ENCODE data around the gene PFKFB1. TPM values are rescaled to one million over a fixed set of nuclear protein-coding genes. Genes with fewer than 3 reads are reported as not detected.

The PFKFB1 gene
- total RNA-seq, 2 experiments from 2014 or later = 0.31 to 0.49 TPM

DNA sequence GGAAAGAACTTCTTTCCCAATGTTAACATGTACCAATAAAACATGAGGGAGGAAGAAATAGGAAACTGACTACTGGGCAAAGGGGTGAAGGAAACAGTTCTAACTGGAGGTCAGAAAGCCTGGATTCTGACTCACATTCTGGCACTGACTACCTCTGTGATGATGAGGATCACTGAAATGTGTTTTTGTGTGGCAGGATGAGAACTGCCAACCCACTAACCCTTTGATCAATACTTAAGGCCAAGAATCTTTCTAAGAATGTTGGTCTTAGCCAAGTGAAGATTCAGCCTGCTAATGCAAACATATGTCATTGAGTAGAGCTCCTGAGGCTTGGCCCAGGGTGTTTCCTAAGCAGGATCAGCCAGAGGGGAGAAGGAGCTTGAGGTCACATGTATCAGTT is 32.2 kb upstream of the PFKFB1 start:
- TF ChIP-seq, protein P1, sequence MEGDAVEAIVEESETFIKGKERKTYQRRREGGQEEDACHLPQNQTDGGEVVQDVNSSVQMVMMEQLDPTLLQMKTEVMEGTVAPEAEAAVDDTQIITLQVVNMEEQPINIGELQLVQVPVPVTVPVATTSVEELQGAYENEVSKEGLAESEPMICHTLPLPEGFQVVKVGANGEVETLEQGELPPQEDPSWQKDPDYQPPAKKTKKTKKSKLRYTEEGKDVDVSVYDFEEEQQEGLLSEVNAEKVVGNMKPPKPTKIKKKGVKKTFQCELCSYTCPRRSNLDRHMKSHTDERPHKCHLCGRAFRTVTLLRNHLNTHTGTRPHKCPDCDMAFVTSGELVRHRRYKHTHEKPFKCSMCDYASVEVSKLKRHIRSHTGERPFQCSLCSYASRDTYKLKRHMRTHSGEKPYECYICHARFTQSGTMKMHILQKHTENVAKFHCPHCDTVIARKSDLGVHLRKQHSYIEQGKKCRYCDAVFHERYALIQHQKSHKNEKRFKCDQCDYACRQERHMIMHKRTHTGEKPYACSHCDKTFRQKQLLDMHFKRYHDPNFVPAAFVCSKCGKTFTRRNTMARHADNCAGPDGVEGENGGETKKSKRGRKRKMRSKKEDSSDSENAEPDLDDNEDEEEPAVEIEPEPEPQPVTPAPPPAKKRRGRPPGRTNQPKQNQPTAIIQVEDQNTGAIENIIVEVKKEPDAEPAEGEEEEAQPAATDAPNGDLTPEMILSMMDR (IDR thresholded peaks at IDR 0.05) = no peak
- DNase-seq = no peak
- Histone ChIP-seq H3K36me3 (ENCODE audit: insufficient read depth, low read length) (no peaks in the 10 kb centered on the region), H3K27me3 (ENCODE audit: control insufficient read depth in 1 of 2, insufficient read depth in 2 of 2, low read length in 2 of 2) (no peaks in the 10 kb centered on the region), H3K4me3 (ENCODE audit: low read length) (no peak overlapping the region), H3K4me1 (ENCODE audit: insufficient read depth, low read length) (no peaks in the 10 kb centered on the region), H3K27ac (ENCODE audit: low read depth in 1 of 2, low read length in 2 of 2) (no peak overlapping the region), H3K9me3 (ENCODE audit: control insufficient read depth in 1 of 2, insufficient read depth in 1 of 2, low read length in 2 of 2) (no peaks in the 10 kb centered on the region)
- Mint-ChIP-seq H3K36me3 (ENCODE audit: low read depth) (no peaks in the 10 kb centered on the region), H3K4me1 (ENCODE audit: low read depth) (no peaks in the 10 kb centered on the region), H3K9me3 (no peaks in the 10 kb centered on the region), H3K4me3 (no peak overlapping the region), H3K27ac (no peak overlapping the region), H3K27me3 (no peaks in the 10 kb centered on the region)
- CTCF ChIA-PET = no interaction called here
- ATAC-seq (ENCODE audit: poor library complexity) = no peak
- intact Hi-C loops (cut with DNase I, micrococcal nuclease) = no loop called here
- POLR2A ChIA-PET = no interaction called here

DNA sequence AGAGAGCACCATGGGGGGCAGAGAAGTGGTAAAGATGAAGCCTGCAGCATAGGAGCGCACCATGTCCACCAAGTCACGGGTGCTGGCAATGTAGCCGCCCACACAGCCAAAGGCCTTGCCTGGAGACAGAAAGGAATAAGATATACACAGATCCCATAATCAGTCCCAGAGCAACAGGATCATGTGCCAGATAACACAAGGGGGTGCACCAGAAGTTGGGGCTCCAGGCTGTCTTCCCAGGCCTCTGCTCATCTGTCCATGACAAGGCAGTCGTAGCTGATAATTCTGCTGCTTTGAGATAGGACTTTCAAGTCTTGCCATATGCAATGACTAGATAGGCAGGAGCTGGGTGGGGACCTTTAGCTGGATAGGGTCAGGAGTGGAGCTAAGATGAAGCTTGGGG is 20.9 kb upstream of the PFKFB1 start:
- no peaks in the 10 kb centered on the region for H3K9me3 ChIP-seq (ENCODE audit: control insufficient read depth in 1 of 2, insufficient read depth in 1 of 2, low read length in 2 of 2)
- no peak overlapping the region for H3K27ac ChIP-seq (ENCODE audit: low read depth in 1 of 2, low read length in 2 of 2)
- H3K27me3 ChIP-seq (ENCODE audit: control insufficient read depth in 1 of 2, insufficient read depth in 2 of 2, low read length in 2 of 2) = no peaks in the 10 kb centered on the region
- no peak overlapping the region for H3K4me3 ChIP-seq (ENCODE audit: low read length)
- DNase-seq = no peak
- TF ChIP-seq, protein P1 (IDR thresholded peaks at IDR 0.05) = no peak
- Mint-ChIP-seq H3K27me3 (no peaks in the 10 kb centered on the region), H3K4me3 (no peak overlapping the region), H3K4me1 (ENCODE audit: low read depth) (peaks cover under 1% of the 10 kb centered on the region), H3K9me3 (no peaks in the 10 kb centered on the region), H3K36me3 (ENCODE audit: low read depth) (no peaks in the 10 kb centered on the region), H3K27ac (no peak overlapping the region)
- ChIA-PET POLR2A (no interaction called here), CTCF (interaction anchor here (1.2 to 1.9 kb wide), 2 partner anchors 19 to 123 kb away, joined by 4 read pairs; no protein-coding TSS in a partner anchor)
- intact Hi-C loops (cut with DNase I, micrococcal nuclease) = loop anchor here in 1 of 2 experiments (5.0 kb wide), 1 partner anchor 42 kb away; no protein-coding TSS in a partner anchor
- no peaks in the 10 kb centered on the region for H3K36me3 ChIP-seq (ENCODE audit: insufficient read depth, low read length)
- no peak for ATAC-seq (ENCODE audit: poor library complexity)
- H3K4me1 ChIP-seq (ENCODE audit: insufficient read depth, low read length) = no peaks in the 10 kb centered on the region

DNA sequence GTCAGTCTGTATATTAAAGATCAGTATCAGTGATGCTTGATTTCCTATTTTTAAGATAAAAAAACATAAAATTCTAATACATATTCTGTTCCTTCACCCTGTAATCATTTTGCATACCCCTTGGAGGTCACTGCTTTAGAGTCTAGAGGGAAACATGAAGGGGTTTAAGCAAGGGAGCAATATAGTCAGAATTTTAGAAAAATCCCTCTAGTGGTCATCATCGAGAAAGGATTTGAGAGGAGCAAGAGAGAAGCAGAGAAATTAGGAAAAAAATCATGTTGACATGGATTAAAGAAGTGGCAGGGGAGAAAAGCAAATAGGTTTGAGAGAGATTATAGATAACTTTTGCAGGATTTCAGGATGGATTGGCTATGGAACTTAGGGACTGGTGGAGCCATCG is 17.3 kb upstream of the PFKFB1 start:
- intact Hi-C loops (cut with DNase I, micrococcal nuclease) = loop anchor here in 1 of 2 experiments (5.0 kb wide), 1 partner anchor 46 kb away; no protein-coding TSS in a partner anchor
- Histone ChIP-seq H3K27me3 (ENCODE audit: control insufficient read depth in 1 of 2, insufficient read depth in 2 of 2, low read length in 2 of 2) (no peaks in the 10 kb centered on the region), H3K9me3 (ENCODE audit: control insufficient read depth in 1 of 2, insufficient read depth in 1 of 2, low read length in 2 of 2) (no peaks in the 10 kb centered on the region), H3K27ac (ENCODE audit: low read depth in 1 of 2, low read length in 2 of 2) (no peak overlapping the region), H3K4me3 (ENCODE audit: low read length) (no peak overlapping the region), H3K4me1 (ENCODE audit: insufficient read depth, low read length) (peaks cover 7% of the 10 kb centered on the region), H3K36me3 (ENCODE audit: insufficient read depth, low read length) (peaks cover 4% of the 10 kb centered on the region)
- DNase-seq (no peak), ATAC-seq (ENCODE audit: poor library complexity) (no peak)
- CTCF ChIA-PET = interaction anchor here (1.4 kb wide), 1 partner anchor 9 kb away, joined by 4 read pairs; no protein-coding TSS in a partner anchor
- Mint-ChIP-seq H3K27me3 (no peaks in the 10 kb centered on the region), H3K4me3 (no peak overlapping the region), H3K27ac (no peak overlapping the region), H3K36me3 (ENCODE audit: low read depth) (peaks cover 11% of the 10 kb centered on the region), H3K4me1 (ENCODE audit: low read depth) (peaks cover 16% of the 10 kb centered on the region), H3K9me3 (no peaks in the 10 kb centered on the region)
- POLR2A ChIA-PET = no interaction called here
- TF ChIP-seq, protein P1 (IDR thresholded peaks at IDR 0.05) = peak; percentile 29
